SK-N-SH treated with all-trans-retinoic acid at 6 μM for 48 hours (cell line): ENCODE results near the gene PAIP2.

Experiments
- ATAC-seq: fragments of 200-7000 bp; cut with Tn5 transposase; 3 replicates; pipeline ENCODE4 v1.9.1; 2020; ENCODE audit warnings: mild to moderate bottlenecking, moderate library complexity
- ARNTL ChIP-seq: fragments of 450-650 bp; formaldehyde crosslinking; IDR thresholded peaks from 2 replicates; pipeline ENCODE4 v1.5.0; 2020; ENCODE audit warnings: low read depth, mild to moderate bottlenecking, moderate library complexity, borderline replicate concordance
- BACH2 ChIP-seq: fragments of 250-450 bp; sonication (Bioruptor Pico); IDR thresholded peaks from 2 replicates; pipeline ENCODE4 v1.9.0; 2021; ENCODE audit warnings: mild to moderate bottlenecking, borderline replicate concordance
- CREB5 ChIP-seq: fragments of 250-450 bp; sonication (Bioruptor Pico); IDR thresholded peaks from 2 replicates; pipeline ENCODE4 v1.5.1; 2020; ENCODE audit warnings: low read depth, mild to moderate bottlenecking, moderate library complexity
- CSDC2 ChIP-seq: fragments of 250-450 bp; sonication (Bioruptor Pico); IDR thresholded peaks from 2 replicates; pipeline ENCODE4 v1.5.0; 2020; ENCODE audit warnings: mild to moderate bottlenecking, moderate library complexity
- ISL1 ChIP-seq: fragments of 250-450 bp; sonication (Bioruptor Pico); IDR thresholded peaks from 2 replicates; pipeline ENCODE4 v2.1.2; 2022; ENCODE audit warnings: mild to moderate bottlenecking, moderate library complexity
- OSR1 ChIP-seq: fragments of 250-450 bp; sonication (Bioruptor Pico); IDR thresholded peaks from 2 replicates; pipeline ENCODE4 v1.8.0; 2022; ENCODE audit warnings: moderate library complexity, mild to moderate bottlenecking, inconsistent platforms
- PATZ1 ChIP-seq: fragments of 250-450 bp; sonication (Bioruptor Pico); IDR thresholded peaks from 2 replicates; pipeline ENCODE4 v1.8.0; 2020; ENCODE audit warnings: mild to moderate bottlenecking, moderate library complexity, borderline replicate concordance
- SNAI2 ChIP-seq: fragments of 250-450 bp; sonication (Bioruptor Pico); IDR thresholded peaks from 2 replicates; pipeline ENCODE4 v1.5.0; 2020; ENCODE audit warnings: mild to moderate bottlenecking, moderate library complexity
- TCF4 ChIP-seq: fragments of 250-450 bp; sonication (Bioruptor Pico); IDR thresholded peaks from 2 replicates; pipeline ENCODE4 v1.8.0; 2021; ENCODE audit warnings: mild to moderate bottlenecking, moderate library complexity, borderline replicate concordance
- TSHZ2 ChIP-seq: fragments of 250-450 bp; sonication (Bioruptor Pico); IDR thresholded peaks from 2 replicates; pipeline ENCODE4 v1.5.0; 2020; ENCODE audit warnings: mild to moderate bottlenecking, moderate library complexity
- ZC3H10 ChIP-seq: fragments of 250-450 bp; sonication (Bioruptor Pico); IDR thresholded peaks from 2 replicates; pipeline ENCODE4 v1.5.1; 2021; ENCODE audit warnings: mild to moderate bottlenecking, moderate library complexity
- ZFP3 ChIP-seq: fragments of 250-450 bp; sonication (Bioruptor Pico); IDR thresholded peaks from 2 replicates; pipeline ENCODE4 v1.5.0; 2020; ENCODE audit warnings: mild to moderate bottlenecking, moderate library complexity
- ZFP30 ChIP-seq: fragments of 450-650 bp; formaldehyde crosslinking; IDR thresholded peaks from 2 replicates; pipeline ENCODE4 v1.5.0; 2022; ENCODE audit warnings: mild to moderate bottlenecking, moderate library complexity
- ZNF70 ChIP-seq: fragments of 450-650 bp; formaldehyde crosslinking; IDR thresholded peaks from 2 replicates; pipeline ENCODE4 v1.5.0; 2020; ENCODE audit warnings: mild to moderate bottlenecking, moderate library complexity
- ZNF8 ChIP-seq: fragments of 450-650 bp; formaldehyde crosslinking; IDR thresholded peaks from 2 replicates; pipeline ENCODE4 v1.5.0; 2020; ENCODE audit warnings: mild to moderate bottlenecking, moderate library complexity

The PAIP2 gene

GRCh38 chr5:139304391-139305324 lies 37.0 kb upstream of the PAIP2 start (continued):
- TF ChIP-seq CSDC2 (CRISPR knock-in tag): no peak
- TF ChIP-seq SNAI2 (CRISPR knock-in tag): no peak
- no peak for TF ChIP-seq TCF4 (CRISPR knock-in tag)
- TF ChIP-seq ZNF70 (CRISPR knock-in tag): no peak
- TF ChIP-seq CREB5 (CRISPR knock-in tag): no peak
- TF ChIP-seq PATZ1 (CRISPR knock-in tag): no peak
- TF ChIP-seq ISL1 (CRISPR knock-in tag): no peak
- TF ChIP-seq ZC3H10 (CRISPR knock-in tag): no peak
- no peak for TF ChIP-seq ARNTL (CRISPR knock-in tag)
- no peak for TF ChIP-seq OSR1 (CRISPR knock-in tag)
- TF ChIP-seq ZNF8 (CRISPR knock-in tag): no peak
- TF ChIP-seq, all 23 proteins: peak for 0

- TF ChIP-seq ZC3H10 (CRISPR knock-in tag): no peak
- no peak for TF ChIP-seq TSHZ2 (CRISPR knock-in tag)
- no peak for TF ChIP-seq ZFP3
- no peak for TF ChIP-seq ZNF8 (CRISPR knock-in tag)
- TF ChIP-seq ISL1 (CRISPR knock-in tag): no peak
- no peak for TF ChIP-seq ZFP30 (CRISPR knock-in tag)
- no peak for TF ChIP-seq BACH2
- no peak for TF ChIP-seq CSDC2 (CRISPR knock-in tag)
- no peak for TF ChIP-seq CREB5 (CRISPR knock-in tag)
- ATAC-seq: no peak
These were observed 35.5 kb upstream of the PAIP2 start for GRCh38 chr5:139306197-139306596.

- TF ChIP-seq TSHZ2 (CRISPR knock-in tag) (no peak), OSR1 (CRISPR knock-in tag) (no peak)
- ATAC-seq: no peak
These were observed 34.9 kb upstream of the PAIP2 start for GRCh38 chr5:139306628-139307379.
